ENCODE measurements around the gene WDFY4. TPM values are rescaled to one million over a fixed set of nuclear protein-coding genes. Genes with fewer than 3 reads are reported as not detected.
A peak's percentile ranks its signal among the peaks of the same experiment; 100 is the strongest.

Gene WDFY4
- total and polyA plus RNA-seq, 2 experiments from 2014 or later: not detected

GRCh38 chr10:48803801-48804584 is 119.3 kb downstream of the WDFY4 start:
- Histone ChIP-seq H3K27ac (no peak overlapping the region), H4K20me1 (ENCODE audit: insufficient read depth) (no peaks in the 10 kb centered on the region), H3K4me2 (ENCODE audit: unreplicated experiment) (no peak overlapping the region), H3K9ac (no peak overlapping the region), H3K4me3 (no peak overlapping the region), H3K9me3 (ENCODE audit: low read depth) (no peaks in the 10 kb centered on the region), H2AFZ (no peak overlapping the region), H3K79me2 (ENCODE audit: insufficient read depth) (no peaks in the 10 kb centered on the region), H3K4me1 (ENCODE audit: insufficient read depth) (peaks cover 19% of the 10 kb centered on the region; the same call in 1 of the 2 replicates), H3F3A (ENCODE audit: insufficient read depth) (peaks cover 23% of the 10 kb centered on the region), H3K9me2 (ENCODE audit: insufficient read depth) (no peaks in the 10 kb centered on the region), H3K27me3 (replicated peaks; ENCODE audit: insufficient read depth) (no peaks in the 10 kb centered on the region), H3K36me3 (ENCODE audit: low read depth) (no peaks in the 10 kb centered on the region)
- WGBS, 2 experiments (ENCODE audit: low coverage in 1 of 2, low lambda C conversion rate in 2 of 2, missing lambda C conversion rate in 2 of 2): 65 to 70% methylated on average over 4 of the region's 4 CpGs
- DNase-seq: no peak
- in situ Hi-C loops (cut with MboI): no loop called here
- TF ChIP-seq EZH2 (IDR thresholded peaks at IDR 0.05; ENCODE audit: insufficient read depth, poor library complexity, severe bottlenecking) (no peak), EZH2phosphoT487 (IDR thresholded peaks at IDR 0.05; ENCODE audit: insufficient read depth, low read depth) (no peak)

- no peaks in the 10 kb centered on the region for H3K79me2 ChIP-seq (ENCODE audit: insufficient read depth)
- in situ Hi-C loops (cut with MboI): no loop called here
- H3K4me3 ChIP-seq: no peak overlapping the region
- DNase-seq: no peak
- H3F3A ChIP-seq (ENCODE audit: insufficient read depth): peaks cover 23% of the 10 kb centered on the region
- WGBS, 2 experiments (ENCODE audit: low coverage in 1 of 2, low lambda C conversion rate in 2 of 2, missing lambda C conversion rate in 2 of 2): 40 to 42% methylated on average over 7 of the region's 7 CpGs
- no peaks in the 10 kb centered on the region for H3K27me3 ChIP-seq (replicated peaks; ENCODE audit: insufficient read depth)
- H3K27ac ChIP-seq: no peak overlapping the region
- no peak overlapping the region for H3K9ac ChIP-seq
- no peaks in the 10 kb centered on the region for H3K9me3 ChIP-seq (ENCODE audit: low read depth)
- H2AFZ ChIP-seq: no peak overlapping the region
- peaks cover 16% of the 10 kb centered on the region; the same call in 1 of the 2 replicates for H3K4me1 ChIP-seq (ENCODE audit: insufficient read depth)
- TF ChIP-seq EZH2phosphoT487 (IDR thresholded peaks at IDR 0.05; ENCODE audit: insufficient read depth, low read depth): no peak
- TF ChIP-seq EZH2 (IDR thresholded peaks at IDR 0.05; ENCODE audit: insufficient read depth, poor library complexity, severe bottlenecking): no peak
- H3K4me2 ChIP-seq (ENCODE audit: unreplicated experiment): no peak overlapping the region
- no peaks in the 10 kb centered on the region for H3K36me3 ChIP-seq (ENCODE audit: low read depth)
- no peaks in the 10 kb centered on the region for H4K20me1 ChIP-seq (ENCODE audit: insufficient read depth)
- H3K9me2 ChIP-seq (ENCODE audit: insufficient read depth): no peaks in the 10 kb centered on the region
Measured at GRCh38 chr10:48804740-48805182, 120.1 kb downstream of the WDFY4 start.

- Histone ChIP-seq H3K27ac (no peak overlapping the region), H3K4me2 (ENCODE audit: unreplicated experiment) (no peak overlapping the region), H3K4me3 (no peak overlapping the region), H2AFZ (no peak overlapping the region), H3K9ac (no peak overlapping the region), H3K27me3 (replicated peaks; ENCODE audit: insufficient read depth) (no peaks in the 10 kb centered on the region), H3K4me1 (ENCODE audit: insufficient read depth) (peaks cover 16% of the 10 kb centered on the region; the same call in 1 of the 2 replicates), H3F3A (ENCODE audit: insufficient read depth) (peaks cover 23% of the 10 kb centered on the region), H3K9me2 (ENCODE audit: insufficient read depth) (no peaks in the 10 kb centered on the region), H3K79me2 (ENCODE audit: insufficient read depth) (no peaks in the 10 kb centered on the region), H3K36me3 (ENCODE audit: low read depth) (no peaks in the 10 kb centered on the region), H3K9me3 (ENCODE audit: low read depth) (no peaks in the 10 kb centered on the region), H4K20me1 (ENCODE audit: insufficient read depth) (no peaks in the 10 kb centered on the region)
- no peak for DNase-seq
- 18 to 33% methylated on average over 1 of the region's 1 CpG for WGBS, 2 experiments (ENCODE audit: low coverage in 1 of 2, low lambda C conversion rate in 2 of 2, missing lambda C conversion rate in 2 of 2)
- TF ChIP-seq EZH2phosphoT487 (IDR thresholded peaks at IDR 0.05; ENCODE audit: insufficient read depth, low read depth): no peak
- in situ Hi-C loops (cut with MboI): no loop called here
Measured at GRCh38 chr10:48805411-48805810, 120.7 kb downstream of the WDFY4 start.

DNA sequence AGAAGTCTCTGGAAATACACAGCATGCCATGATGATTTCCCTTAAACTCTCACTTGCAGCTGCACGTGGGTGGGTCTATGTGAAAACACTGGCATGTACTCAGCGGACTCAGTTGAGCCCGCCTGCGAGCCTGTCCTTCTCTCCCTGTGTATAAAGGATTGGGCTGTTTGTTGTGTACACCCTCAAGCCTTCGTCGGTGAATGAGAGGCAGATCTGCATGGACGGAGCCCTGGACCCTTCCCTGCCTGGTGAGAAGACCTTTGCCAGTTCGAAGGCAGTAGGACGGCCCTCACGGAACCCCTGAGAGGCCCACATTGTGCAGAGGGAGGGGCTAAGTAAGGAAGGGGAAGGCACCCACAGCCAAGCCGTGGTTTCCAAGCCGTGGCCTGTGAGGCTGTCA is 121.2 kb downstream of the WDFY4 start:
- Histone ChIP-seq H3K27me3 (replicated peaks; ENCODE audit: insufficient read depth) (no peaks in the 10 kb centered on the region), H3K27ac (no peak overlapping the region), H3K4me1 (ENCODE audit: insufficient read depth) (peaks cover 16% of the 10 kb centered on the region; the same call in 1 of the 2 replicates), H4K20me1 (ENCODE audit: insufficient read depth) (no peaks in the 10 kb centered on the region), H3F3A (ENCODE audit: insufficient read depth) (peaks cover 23% of the 10 kb centered on the region), H3K4me2 (ENCODE audit: unreplicated experiment) (peak overlapping the region; percentile 22), H3K36me3 (ENCODE audit: low read depth) (no peaks in the 10 kb centered on the region), H3K4me3 (no peak overlapping the region), H2AFZ (peak overlapping the region; percentile 82), H3K9me2 (ENCODE audit: insufficient read depth) (no peaks in the 10 kb centered on the region), H3K9ac (no peak overlapping the region), H3K79me2 (ENCODE audit: insufficient read depth) (no peaks in the 10 kb centered on the region), H3K9me3 (ENCODE audit: low read depth) (no peaks in the 10 kb centered on the region)
- in situ Hi-C loops (cut with MboI): no loop called here
- TF ChIP-seq EZH2 (IDR thresholded peaks at IDR 0.05; ENCODE audit: insufficient read depth, poor library complexity, severe bottlenecking): no peak
- TF ChIP-seq EZH2phosphoT487 (IDR thresholded peaks at IDR 0.05; ENCODE audit: insufficient read depth, low read depth): no peak
- WGBS, 2 experiments (ENCODE audit: low coverage in 1 of 2, low lambda C conversion rate in 2 of 2, missing lambda C conversion rate in 2 of 2): 6 to 19% methylated on average over 12 of the region's 12 CpGs
- DNase-seq: peak; percentile 47
